GM12872 (cell line): ENCODE measurements around the gene PRKG2.

Experiments used
- TF ChIP-seq, protein P1 (sequence below): IDR thresholded peaks from 3 replicates; pipeline ENCODE4 v1.5.1; 2011; ENCODE audit warnings: low read depth, mild to moderate bottlenecking, low read length, moderate library complexity; ENCODE audit not compliant: insufficient read depth

PRKG2 gene

DNA sequence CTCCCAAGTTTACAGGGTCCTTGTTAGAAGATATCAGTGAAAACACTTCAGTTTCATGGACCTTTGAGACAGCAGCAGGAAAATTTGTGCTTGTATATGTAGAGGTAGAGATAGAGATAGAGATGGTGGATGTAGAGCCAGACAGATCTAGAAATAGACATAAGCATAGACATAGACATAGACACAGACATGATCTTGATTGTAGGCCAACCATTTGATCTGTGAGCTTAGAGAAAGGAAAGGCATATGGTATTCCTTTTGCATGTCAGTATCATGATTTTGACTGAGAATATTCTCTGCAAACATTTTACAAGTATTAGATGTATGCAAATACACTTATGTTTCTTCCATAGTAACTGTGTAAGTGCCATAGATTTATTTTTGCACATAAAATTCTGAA lies 65.0 kb downstream of the PRKG2 start:
- TF ChIP-seq, protein P1, sequence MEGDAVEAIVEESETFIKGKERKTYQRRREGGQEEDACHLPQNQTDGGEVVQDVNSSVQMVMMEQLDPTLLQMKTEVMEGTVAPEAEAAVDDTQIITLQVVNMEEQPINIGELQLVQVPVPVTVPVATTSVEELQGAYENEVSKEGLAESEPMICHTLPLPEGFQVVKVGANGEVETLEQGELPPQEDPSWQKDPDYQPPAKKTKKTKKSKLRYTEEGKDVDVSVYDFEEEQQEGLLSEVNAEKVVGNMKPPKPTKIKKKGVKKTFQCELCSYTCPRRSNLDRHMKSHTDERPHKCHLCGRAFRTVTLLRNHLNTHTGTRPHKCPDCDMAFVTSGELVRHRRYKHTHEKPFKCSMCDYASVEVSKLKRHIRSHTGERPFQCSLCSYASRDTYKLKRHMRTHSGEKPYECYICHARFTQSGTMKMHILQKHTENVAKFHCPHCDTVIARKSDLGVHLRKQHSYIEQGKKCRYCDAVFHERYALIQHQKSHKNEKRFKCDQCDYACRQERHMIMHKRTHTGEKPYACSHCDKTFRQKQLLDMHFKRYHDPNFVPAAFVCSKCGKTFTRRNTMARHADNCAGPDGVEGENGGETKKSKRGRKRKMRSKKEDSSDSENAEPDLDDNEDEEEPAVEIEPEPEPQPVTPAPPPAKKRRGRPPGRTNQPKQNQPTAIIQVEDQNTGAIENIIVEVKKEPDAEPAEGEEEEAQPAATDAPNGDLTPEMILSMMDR = no peak

DNA sequence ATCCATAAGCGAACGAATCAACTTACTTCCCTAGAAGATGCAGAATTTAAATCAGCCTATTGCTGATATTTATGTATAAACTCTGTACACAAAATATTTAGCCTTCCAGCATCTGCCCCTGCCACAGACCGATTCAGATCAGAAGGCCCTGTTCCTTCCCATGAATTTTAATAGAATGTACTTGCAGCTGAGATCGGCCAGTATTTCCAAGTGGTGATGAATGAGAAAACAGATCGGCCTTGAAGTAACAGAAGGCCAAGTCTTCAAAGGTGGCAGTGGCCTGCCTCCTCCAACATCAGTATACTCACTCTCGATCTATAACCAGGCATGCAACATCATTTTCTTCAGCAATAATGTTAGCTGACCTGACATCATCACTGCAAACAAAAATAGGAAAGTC lies 66.4 kb downstream of the PRKG2 start:
- TF ChIP-seq, protein P1 = no peak

DNA sequence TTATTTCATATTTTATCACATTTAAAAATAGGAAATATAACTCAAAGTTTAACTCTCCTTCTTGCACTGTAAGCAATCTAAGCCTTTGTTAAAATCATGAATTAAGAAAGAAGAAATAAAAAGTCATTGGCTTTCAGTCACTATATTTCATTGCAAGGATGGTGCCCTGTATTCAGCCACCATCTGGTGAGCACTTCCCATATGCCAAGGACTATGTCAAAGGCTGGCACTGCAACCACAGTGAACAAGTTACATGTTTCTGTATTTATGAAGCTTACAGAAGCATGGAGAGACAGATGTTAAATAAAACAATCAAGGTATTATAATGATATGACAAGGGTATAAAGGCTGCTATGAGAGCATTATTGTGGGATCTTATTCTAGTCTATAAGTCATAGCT lies 68.6 kb downstream of the PRKG2 start:
- TF ChIP-seq, protein P1 = no peak

DNA sequence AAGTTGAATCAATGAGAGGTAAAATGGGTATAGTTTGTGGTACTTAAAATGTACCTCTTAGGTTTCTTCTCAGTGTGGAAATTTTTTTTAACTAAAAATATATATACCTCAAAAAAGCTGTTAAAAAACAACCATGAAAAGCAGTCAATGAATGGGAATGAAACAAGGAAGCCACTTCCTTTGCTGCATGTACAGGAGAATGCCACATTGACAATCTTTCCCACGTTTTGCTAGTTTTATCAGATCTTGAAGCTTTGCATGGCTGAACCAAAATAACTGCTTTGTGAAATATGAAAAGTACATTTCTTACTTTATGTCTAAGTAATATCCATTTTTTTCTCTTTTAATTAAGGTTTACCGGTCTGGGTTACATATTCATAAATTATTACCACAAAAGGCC lies 71.8 kb downstream of the PRKG2 start:
- TF ChIP-seq, protein P1 = no peak

DNA sequence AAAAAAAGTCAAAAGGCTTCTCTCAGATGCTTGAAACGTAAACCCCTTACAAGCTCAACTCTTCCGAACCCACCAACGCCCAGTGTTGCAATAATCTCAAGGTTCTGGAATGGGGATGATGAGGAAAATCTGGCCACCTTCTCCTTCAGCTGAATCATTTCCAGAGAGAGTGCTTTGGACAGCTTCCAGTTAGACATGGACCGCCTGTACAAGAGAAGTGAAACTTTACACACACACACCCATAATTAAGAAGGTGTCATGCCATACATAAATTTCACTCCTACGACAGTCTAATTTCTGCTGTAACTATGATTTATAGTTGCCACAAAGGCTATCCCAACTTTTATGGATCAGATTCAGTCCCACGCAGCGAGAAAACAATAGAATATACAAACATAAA lies 72.3 kb downstream of the PRKG2 start:
- TF ChIP-seq, protein P1 = no peak

DNA sequence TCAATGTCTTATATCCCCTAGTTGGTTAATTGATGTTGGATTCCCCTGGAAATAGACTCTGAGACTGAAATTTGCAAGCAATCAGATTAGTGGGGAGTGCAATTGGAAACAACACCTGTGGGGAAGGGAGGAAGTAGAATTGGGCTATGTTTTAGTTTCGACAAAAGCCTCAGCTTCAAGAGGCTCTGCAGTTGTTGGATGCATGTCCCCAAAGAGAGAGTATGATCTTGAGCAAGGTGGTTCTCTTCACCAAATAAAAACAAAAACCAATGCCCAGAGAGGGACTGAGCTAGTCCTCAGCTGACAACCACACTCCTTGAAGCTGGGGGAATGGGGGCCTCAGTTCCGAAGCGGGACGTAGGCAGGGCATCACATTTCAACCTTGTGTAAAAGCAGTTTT lies 77.1 kb downstream of the PRKG2 start:
- TF ChIP-seq, protein P1 = no peak

DNA sequence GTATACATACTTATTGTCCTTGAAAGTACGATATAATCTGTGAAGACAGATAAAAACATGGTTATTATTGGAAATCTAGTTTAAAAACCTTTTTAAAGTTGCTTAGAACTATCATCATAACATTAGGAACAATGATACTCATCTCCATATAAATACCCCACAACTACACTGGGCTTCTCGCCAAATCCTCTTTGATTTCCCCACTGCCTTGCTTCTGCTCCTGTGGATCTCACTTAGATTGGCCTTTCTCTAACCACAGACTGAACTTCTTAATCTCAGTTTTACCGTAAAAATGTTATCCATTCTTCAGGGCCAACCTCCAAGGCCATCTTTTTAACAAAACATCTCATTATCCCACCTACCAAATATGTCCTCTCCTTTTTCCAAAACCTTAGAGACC lies 77.6 kb downstream of the PRKG2 start:
- TF ChIP-seq, protein P1 = no peak
